Measurements from ENCODE around the gene TBX6.
"Not testable (repeated sequence)": the region's sequence is repeated elsewhere in the genome, so short reads cannot be mapped to it uniquely, and the experiment has no call there.

Gene TBX6

GRCh38 chr16:30065943-30066760 lies 25.6 kb downstream of the TBX6 start:
- DNase-seq: no peak

- DNase-seq: peak; percentile 92
Observed at GRCh38 chr16:30065102-30065942, 26.4 kb downstream of the TBX6 start, which contains the start of gene ALDOA. ALDOA (plus strand) TSS chr16:30065760; CDS start chr16:30066898, 1,138 bp downstream.

GRCh38 chr16:30064729-30065101 lies 27.0 kb downstream of the TBX6 start:
- no peak for DNase-seq

GRCh38 chr16:30063893-30064728 lies 27.6 kb downstream of the TBX6 start:
- peak; percentile 59 for DNase-seq

GRCh38 chr16:30063278-30063892 lies 28.3 kb downstream of the TBX6 start:
- no peak for DNase-seq

- no peak for DNase-seq
Observed at GRCh38 chr16:30060836-30061554, 30.7 kb downstream of the TBX6 start.

GRCh38 chr16:30060346-30060745 lies 31.4 kb downstream of the TBX6 start:
- DNase-seq: no peak

GRCh38 chr16:30054959-30055553 lies 36.7 kb downstream of the TBX6 start:
- DNase-seq: peak; percentile 35

GRCh38 chr16:30054451-30054850 lies 37.3 kb downstream of the TBX6 start:
- DNase-seq: no peak

GRCh38 chr16:30053376-30054015 lies 38.2 kb downstream of the TBX6 start:
- no peak for DNase-seq

- DNase-seq: peak; percentile 80
Observed at GRCh38 chr16:30052671-30053372, 38.9 kb downstream of the TBX6 start.

- DNase-seq: no peak
Observed at GRCh38 chr16:30051518-30051917, 40.2 kb downstream of the TBX6 start.

- DNase-seq: no peak
Observed at GRCh38 chr16:30049871-30050270, 41.9 kb downstream of the TBX6 start.

GRCh38 chr16:30046588-30046987 lies 45.1 kb downstream of the TBX6 start:
- no peak for DNase-seq

GRCh38 chr16:30046178-30046577 lies 45.5 kb downstream of the TBX6 start:
- no peak for DNase-seq

- no peak for DNase-seq
Observed at GRCh38 chr16:30041841-30042240, 49.9 kb downstream of the TBX6 start.

- DNase-seq: not testable (repeated sequence)
Observed at GRCh38 chr16:30040690-30041089, 51.0 kb downstream of the TBX6 start.

GRCh38 chr16:30040221-30040620 lies 51.5 kb downstream of the TBX6 start:
- DNase-seq: no peak

All from activated effector memory CD4-positive, alpha-beta T cell treated with Interleukin-2 at 50 U/mL for 16 hours (primary cell).